Memory B cell (primary cell): ENCODE results near the gene NT5M.
"Not testable (repeated sequence)": the region's sequence is repeated elsewhere in the genome, so short reads cannot be mapped to it uniquely, and the experiment has no call there.

Experiments
- ATAC-seq: fragments of 150-1000 bp; cut with Tn5 transposase; 2 replicates; pipeline ENCODE4 v1.10.0; 2021; ENCODE audit warnings: low read depth, mild to moderate bottlenecking, moderate library complexity
- DNase-seq, 2 donors: peaks; one replicate each; pipeline ENCODE4 v3.0.0; 2022; ENCODE audit warnings: low spot score in 2 of 2
- H3K27ac Mint-ChIP-seq: one replicate; pipeline ENCODE4 v1.8.0; 2022; ENCODE audit warnings: mild to moderate bottlenecking, moderate library complexity, mixed read lengths
- H3K27me3 Mint-ChIP-seq: one replicate; pipeline ENCODE4 v1.8.0; 2022; ENCODE audit warnings: mixed read lengths
- H3K36me3 Mint-ChIP-seq: one replicate; pipeline ENCODE4 v1.8.0; 2022; ENCODE audit warnings: mild to moderate bottlenecking, mixed read lengths
- H3K4me1 Mint-ChIP-seq: one replicate; pipeline ENCODE4 v1.8.0; 2022; ENCODE audit warnings: mixed read lengths
- H3K4me3 Mint-ChIP-seq: one replicate; pipeline ENCODE4 v1.8.0; 2022; ENCODE audit warnings: mild to moderate bottlenecking, moderate library complexity, mixed read lengths
- H3K9me3 Mint-ChIP-seq: one replicate; pipeline ENCODE4 v1.8.0; 2022; ENCODE audit warnings: mixed read lengths

Gene NT5M

DNA sequence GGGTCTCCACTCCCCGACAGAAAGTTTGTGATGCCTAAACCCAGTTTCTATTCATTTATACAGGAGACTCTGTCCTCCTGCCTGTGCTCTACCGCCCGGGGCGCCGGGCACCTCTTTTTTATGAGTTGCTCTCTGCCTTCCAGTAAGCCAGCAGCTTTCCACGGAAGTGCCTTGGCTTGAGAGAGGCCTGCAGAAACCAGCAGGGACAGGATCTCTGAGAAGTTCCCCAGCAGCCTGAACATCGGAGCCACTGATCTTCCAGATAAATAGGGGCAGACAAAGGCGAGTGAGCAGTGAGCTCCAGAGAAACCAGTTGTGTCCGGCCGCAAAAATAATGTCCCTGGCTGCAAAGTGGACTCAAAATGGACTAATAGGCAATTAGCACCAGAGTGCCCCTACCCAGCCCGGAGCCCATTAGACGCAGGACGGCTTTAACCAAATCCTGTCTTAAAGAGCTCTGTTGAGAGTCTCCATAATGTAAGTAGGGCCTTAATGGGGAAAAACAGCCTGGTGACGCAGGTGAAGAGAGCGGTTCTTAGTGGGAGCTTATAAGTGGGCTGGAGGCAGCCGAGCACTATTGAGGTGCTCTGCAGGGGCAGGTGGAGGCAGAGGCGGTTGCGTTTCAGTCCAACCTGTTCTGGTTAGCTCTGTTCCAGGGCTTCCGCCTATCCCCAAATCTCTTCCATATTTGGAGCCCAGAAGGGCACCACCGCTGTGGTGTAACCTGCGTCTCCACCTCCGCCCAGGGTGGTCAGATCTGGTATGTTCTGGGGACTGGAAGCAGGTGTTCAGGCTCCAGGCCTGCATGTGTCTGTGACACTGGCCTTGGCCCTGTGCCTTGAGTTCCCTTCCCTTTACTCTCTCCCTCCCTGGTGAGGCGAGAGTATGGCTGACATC lies 74.1 kb downstream of the NT5M start:
- Mint-ChIP-seq H3K4me3 (no peak overlapping the region), H3K4me1 (no peaks in the 10 kb centered on the region), H3K27me3 (peaks cover 4% of the 10 kb centered on the region), H3K27ac (no peak overlapping the region), H3K9me3 (no peaks in the 10 kb centered on the region), H3K36me3 (no peaks in the 10 kb centered on the region)
- DNase-seq (no peak), ATAC-seq (no peak)

DNA sequence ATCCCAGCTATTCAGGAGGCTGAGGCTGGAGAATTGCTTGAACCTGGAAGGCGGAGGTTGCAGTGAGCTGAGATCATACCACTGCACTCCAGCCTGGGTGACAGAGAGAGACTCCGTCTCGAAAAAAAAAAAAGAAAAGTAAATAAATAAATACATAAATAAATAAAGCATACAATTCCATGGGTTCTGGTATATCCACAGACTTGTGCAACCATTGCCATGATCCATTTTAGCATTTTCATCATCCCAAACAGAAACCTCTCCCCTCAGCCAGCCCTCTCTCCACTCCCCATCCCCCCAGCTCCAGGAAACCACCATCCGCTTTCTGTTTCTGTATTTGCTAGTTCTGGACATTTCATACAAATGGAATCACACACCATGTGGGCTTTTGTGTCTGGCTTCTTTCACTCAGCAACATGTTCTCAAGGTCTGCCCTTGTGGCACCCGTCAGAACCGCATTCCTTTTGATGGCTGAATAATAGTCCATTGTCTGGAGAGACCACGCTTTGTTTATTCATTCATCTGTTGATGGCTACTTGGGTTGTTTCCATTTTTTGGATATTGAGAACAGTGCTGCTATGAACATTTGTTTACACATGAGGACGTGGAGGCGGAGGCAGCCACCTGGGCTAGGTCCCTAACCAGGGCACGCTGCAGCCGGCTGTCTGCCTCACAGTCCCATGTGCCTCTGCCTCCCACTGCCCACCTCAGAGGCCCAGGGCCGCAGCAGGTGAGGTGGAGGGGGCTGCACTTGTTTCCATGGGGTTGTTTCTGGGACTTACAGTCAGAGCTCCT lies 76.2 kb downstream of the NT5M start:
- no peaks in the 10 kb centered on the region for H3K9me3 Mint-ChIP-seq
- H3K36me3 Mint-ChIP-seq = no peaks in the 10 kb centered on the region
- no peaks in the 10 kb centered on the region for H3K4me1 Mint-ChIP-seq
- ATAC-seq = no peak
- no peak overlapping the region for H3K27ac Mint-ChIP-seq
- no peak overlapping the region for H3K4me3 Mint-ChIP-seq
- peaks cover 7% of the 10 kb centered on the region for H3K27me3 Mint-ChIP-seq
- DNase-seq = no peak

DNA sequence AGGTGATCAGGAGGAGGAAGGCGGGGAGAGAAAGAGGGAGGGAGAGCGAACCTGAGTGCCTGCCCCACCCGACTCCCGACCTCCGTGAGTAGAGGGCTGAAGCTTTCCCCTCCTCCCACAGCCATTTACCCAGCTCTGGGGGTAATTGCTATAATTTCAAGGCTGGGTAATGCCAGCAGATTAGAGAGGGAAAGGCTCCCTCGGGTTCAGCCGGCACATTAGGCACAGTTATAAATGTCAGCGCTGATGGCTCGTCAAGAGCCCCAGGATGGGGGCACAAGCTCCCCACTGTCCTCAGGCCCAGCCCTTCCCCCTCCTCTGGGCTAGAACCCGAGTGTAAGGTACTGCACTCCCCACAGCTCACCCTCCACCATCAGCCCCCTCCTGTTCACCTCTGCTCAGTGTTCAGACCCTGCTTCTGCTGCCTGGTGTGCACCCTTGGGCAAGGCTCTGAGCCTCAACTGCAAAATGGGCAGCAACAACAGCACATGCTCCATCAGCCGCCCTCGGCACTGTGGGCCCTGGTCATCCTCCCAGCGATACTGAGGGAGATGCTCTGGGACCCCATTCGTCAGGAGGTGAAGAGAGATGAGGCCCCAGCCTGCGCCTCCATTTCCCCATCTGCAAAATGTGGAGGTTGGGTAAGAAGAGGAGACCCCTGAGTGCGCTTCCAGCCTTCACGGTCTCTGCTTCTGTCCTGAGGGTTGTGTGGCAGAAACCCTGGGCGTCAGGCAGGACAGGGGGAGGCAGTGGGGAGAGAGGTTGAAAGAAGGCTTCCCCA lies 77.2 kb downstream of the NT5M start:
- peaks cover 7% of the 10 kb centered on the region for H3K27me3 Mint-ChIP-seq
- H3K36me3 Mint-ChIP-seq = no peaks in the 10 kb centered on the region
- ATAC-seq = no peak
- no peaks in the 10 kb centered on the region for H3K9me3 Mint-ChIP-seq
- no peak overlapping the region for H3K27ac Mint-ChIP-seq
- H3K4me1 Mint-ChIP-seq = no peaks in the 10 kb centered on the region
- no peak for DNase-seq
- H3K4me3 Mint-ChIP-seq = no peak overlapping the region

DNA sequence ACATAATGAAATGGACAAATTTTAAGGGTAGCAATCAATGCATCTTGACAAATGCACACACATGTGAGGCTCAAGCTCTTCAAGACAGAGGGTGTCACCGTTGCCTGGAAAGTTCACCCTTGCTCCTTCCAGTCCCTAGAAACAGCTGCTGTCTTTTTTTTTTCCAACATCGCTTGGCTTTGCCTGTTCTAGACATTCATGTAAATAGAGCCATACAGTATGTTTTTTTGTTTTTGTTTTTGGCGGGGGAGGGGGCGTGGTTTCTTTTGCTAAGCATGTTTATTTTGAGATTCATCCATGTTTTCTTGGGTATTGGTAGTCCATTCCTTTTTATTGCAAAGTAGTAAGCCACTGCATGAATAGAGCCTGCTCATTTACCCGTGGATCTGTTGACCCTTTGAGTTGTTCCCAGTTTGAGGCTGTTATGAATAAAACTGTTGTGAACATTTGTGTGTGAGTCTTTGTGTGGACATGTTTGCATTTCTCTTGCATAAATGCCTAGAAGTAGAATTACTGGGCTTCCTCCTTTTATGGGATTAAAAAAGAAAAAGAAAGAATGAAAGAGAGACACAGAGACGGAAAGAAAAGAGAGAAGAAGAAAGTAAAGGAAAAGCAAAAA lies 78.4 kb downstream of the NT5M start:
- Mint-ChIP-seq H3K4me1 (no peaks in the 10 kb centered on the region), H3K27me3 (peaks cover 7% of the 10 kb centered on the region), H3K4me3 (no peak overlapping the region), H3K9me3 (no peaks in the 10 kb centered on the region), H3K27ac (no peak overlapping the region), H3K36me3 (no peaks in the 10 kb centered on the region)
- ATAC-seq (no peak), DNase-seq (no peak)

DNA sequence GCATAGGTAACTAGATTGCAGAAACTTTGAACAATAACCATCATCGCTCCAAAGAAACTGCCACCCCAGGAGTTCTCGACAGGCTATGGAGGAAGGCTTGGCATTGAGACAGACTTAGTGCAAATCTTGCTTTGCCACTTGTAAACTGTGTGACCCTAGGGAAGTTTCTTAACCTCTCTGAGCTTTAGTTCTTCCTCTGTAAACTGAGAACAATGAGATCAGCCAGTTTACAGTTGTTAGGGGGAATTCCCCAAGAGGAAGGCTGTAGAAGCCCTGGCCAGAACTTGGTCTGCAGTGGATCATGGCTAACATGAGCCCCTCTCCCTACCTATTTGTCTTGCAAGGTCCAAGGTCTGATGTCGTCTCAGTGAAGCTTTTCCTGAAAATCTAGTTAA lies 78.9 kb downstream of the NT5M start:
- Mint-ChIP-seq H3K27ac (no peak overlapping the region), H3K4me3 (no peak overlapping the region), H3K4me1 (no peaks in the 10 kb centered on the region), H3K9me3 (no peaks in the 10 kb centered on the region), H3K36me3 (no peaks in the 10 kb centered on the region), H3K27me3 (peaks cover 9% of the 10 kb centered on the region)
- no peak for DNase-seq
- no peak for ATAC-seq

DNA sequence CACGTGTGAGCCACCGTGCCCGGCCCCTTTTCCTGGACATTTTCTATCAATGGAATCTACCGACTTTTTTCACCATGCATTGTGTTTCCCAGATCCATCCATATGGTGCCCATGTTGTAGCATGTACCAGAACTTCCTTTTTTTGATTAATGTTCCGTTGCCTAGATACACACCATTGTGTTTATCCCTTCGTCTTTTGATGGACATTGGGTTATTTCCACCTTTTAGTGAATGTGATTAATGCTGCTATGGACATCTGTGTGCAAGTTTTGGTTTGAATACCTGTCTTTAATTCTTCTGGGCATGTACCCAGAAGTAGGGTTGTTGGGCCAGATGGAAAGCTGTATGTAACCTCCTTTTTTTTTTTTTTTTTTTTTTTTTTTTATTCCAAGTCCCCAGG lies 79.8 kb downstream of the NT5M start:
- Mint-ChIP-seq H3K4me3 (no peak overlapping the region), H3K27me3 (peaks cover 12% of the 10 kb centered on the region), H3K4me1 (no peaks in the 10 kb centered on the region), H3K27ac (no peak overlapping the region), H3K9me3 (no peaks in the 10 kb centered on the region), H3K36me3 (no peaks in the 10 kb centered on the region)
- DNase-seq (no peak), ATAC-seq (no peak)

DNA sequence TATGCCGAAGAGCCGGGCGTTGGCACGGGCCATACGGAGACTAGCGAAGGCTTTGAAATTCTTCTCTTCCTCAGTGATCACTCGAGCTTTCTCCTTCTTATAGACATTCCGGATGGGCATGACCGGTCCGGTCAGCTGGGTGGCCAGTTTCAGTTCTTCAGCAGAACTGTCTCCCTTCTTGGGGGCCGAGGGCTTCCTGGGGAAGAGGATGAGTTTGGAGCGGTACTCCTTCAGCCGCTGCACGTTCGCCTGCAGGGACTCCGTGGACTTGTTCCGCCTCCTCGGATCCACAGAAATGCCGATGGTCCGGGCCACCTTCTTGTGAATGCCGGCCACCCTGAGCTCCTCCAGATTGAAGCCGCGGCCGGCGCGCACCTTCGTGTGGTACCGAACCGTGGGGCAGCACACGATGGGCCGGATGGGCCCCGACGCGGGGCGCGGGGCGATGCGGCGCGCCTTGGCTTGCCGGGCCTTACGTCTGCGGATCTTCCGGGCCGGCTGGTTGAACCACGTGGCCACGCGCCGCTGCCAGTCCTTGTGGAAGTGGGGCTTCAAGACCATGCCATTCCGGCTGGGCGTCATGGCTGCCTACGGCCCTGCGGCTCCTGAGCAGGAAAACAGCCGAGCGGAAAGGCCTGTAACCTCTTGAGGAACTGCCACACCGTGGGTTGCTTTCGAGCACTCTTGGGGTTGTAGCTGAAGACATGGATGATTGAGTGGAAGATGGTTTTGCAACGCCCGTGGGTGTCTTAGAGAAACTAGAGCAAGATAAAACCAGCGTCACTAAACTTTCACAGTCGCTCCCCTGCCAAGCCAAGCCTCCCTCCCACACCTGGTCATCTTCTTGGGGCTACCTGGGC lies 80.5 kb downstream of the NT5M start:
- not testable (repeated sequence) for DNase-seq, H3K27ac Mint-ChIP-seq, H3K9me3 Mint-ChIP-seq, H3K36me3 Mint-ChIP-seq, ATAC-seq, H3K4me1 Mint-ChIP-seq, H3K4me3 Mint-ChIP-seq
- peaks cover 12% of the 10 kb centered on the region for H3K27me3 Mint-ChIP-seq

DNA sequence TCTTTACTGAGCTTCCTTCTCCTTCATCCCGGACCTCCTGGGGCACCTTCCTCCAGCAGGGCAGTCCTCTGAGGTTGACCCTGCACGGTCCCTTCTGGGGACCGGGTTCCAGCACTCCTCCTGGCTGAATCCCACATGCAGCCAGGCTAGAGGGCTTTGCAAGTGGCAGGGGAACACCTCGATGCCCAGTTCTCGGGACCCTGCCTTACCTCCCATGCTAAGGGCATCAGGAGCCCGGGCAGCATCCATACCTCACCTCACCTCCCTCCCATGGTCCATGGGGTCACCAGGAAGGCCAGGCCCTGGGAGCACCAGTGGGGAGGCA lies 81.1 kb downstream of the NT5M start:
- peaks cover 12% of the 10 kb centered on the region for H3K27me3 Mint-ChIP-seq
- H3K27ac Mint-ChIP-seq = no peak overlapping the region
- H3K36me3 Mint-ChIP-seq = no peaks in the 10 kb centered on the region
- DNase-seq (no peak), ATAC-seq (no peak)
- no peak overlapping the region for H3K4me3 Mint-ChIP-seq
- H3K9me3 Mint-ChIP-seq = no peaks in the 10 kb centered on the region
- H3K4me1 Mint-ChIP-seq = no peaks in the 10 kb centered on the region

DNA sequence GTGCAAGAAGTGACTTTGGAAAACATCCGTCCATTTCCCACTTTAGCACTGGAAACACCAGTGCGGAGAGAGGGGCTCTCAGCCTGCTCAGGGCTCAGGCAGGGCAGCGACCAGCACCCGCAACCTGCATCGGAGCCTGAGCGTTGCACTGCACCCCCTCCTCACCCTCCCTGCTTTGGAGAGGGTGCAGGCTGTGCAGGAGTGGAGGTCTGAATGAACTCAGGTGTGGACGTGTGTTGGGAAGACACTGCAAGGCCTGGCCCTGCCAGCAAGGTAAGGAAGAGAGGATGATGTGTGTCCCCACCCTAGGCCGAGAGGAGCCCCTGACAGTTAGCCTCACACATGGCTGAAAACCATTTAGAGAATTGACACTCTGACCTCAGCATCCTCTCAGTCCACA lies 81.8 kb downstream of the NT5M start:
- no peaks in the 10 kb centered on the region for H3K36me3 Mint-ChIP-seq
- DNase-seq (no peak), ATAC-seq (no peak)
- H3K9me3 Mint-ChIP-seq = no peaks in the 10 kb centered on the region
- peaks cover 12% of the 10 kb centered on the region for H3K27me3 Mint-ChIP-seq
- H3K4me3 Mint-ChIP-seq = no peak overlapping the region
- H3K27ac Mint-ChIP-seq = no peak overlapping the region
- no peaks in the 10 kb centered on the region for H3K4me1 Mint-ChIP-seq

DNA sequence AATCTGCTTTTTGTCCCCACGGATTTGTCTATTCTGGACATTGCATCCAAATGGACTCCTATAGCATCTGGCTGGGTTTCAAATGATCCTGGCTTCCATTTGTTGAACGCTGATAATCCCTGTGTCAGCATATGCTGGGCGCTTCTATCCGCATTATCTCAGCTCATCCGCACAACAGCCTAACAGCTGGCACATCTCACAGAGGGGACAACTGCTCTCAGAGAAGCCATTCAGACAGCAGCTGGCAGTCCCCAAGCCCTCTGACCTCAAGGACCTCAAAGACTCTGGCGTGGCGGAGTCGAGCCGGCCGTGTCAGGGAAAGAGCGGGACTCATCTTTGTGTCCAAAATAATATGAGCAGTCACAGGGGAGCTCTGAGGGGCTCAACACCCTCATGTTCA lies 82.3 kb downstream of the NT5M start:
- ATAC-seq = no peak
- Mint-ChIP-seq H3K27ac (no peak overlapping the region), H3K4me1 (no peaks in the 10 kb centered on the region), H3K36me3 (no peaks in the 10 kb centered on the region), H3K4me3 (no peak overlapping the region), H3K27me3 (peaks cover 11% of the 10 kb centered on the region), H3K9me3 (no peaks in the 10 kb centered on the region)
- DNase-seq = no peak

DNA sequence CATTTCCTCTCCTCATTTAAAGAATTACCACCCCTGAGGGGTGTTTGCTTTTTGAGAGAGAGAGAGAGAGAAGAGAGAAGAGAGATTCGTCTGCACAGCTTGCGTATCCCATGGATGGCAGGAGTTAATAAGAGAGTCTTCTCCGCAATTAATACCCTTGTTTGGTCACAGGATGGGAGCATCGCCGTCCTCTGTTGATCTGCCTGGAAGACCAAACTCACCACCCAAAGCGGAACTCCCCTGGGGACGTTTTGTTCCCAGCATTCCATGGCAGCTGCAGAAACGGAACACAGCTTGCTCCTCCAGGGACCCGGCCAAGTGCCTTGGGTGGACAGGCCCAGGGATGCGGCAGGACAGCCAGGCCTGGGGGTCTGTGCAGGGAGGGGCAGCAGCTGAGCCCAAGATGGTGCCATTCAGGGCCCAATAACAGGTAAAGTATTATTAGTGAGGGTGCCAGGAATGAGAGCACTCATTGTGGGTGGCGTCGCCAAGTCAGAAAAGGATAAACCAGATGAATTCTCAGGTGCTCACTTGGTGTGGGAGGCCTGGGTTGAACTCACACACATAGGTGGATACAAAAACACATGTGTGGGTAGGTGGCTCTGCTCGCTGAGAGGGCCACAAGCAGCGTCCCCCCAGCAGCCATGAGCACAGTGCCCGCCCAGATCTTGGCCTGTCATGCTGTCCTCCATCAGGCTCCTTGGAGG lies 83.1 kb downstream of the NT5M start:
- peaks cover 10% of the 10 kb centered on the region for H3K27me3 Mint-ChIP-seq
- no peaks in the 10 kb centered on the region for H3K4me1 Mint-ChIP-seq
- no peak for ATAC-seq
- no peak overlapping the region for H3K4me3 Mint-ChIP-seq
- DNase-seq = no peak
- H3K27ac Mint-ChIP-seq = no peak overlapping the region
- H3K9me3 Mint-ChIP-seq = no peaks in the 10 kb centered on the region
- no peaks in the 10 kb centered on the region for H3K36me3 Mint-ChIP-seq

DNA sequence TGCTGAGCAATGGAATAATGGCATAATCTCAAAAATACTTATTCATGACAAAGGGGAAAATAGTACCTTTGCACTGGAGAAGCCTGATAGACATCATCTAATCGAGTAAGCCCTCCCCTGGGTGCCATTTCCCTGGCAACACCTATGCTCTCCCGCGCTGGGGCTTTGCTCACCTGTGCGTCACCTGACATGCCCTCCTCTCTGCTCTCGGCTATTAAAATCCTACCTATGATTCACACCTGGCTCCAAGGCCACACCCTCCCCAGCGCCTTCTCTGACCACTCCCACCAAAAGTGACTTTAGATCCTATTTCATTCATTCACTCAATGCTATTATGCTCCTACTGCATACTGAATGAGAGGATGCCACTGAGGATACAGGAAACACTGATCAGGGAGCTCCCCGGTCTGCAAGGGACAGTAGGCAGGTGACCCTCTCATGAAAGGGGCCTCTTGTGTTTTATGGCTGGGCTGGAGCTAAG lies 83.9 kb downstream of the NT5M start:
- Mint-ChIP-seq H3K36me3 (no peaks in the 10 kb centered on the region), H3K27ac (no peak overlapping the region), H3K9me3 (no peaks in the 10 kb centered on the region), H3K4me1 (peaks cover 7% of the 10 kb centered on the region), H3K27me3 (peaks cover 16% of the 10 kb centered on the region), H3K4me3 (no peak overlapping the region)
- DNase-seq (no peak), ATAC-seq (no peak)
